B cell (primary cell): Measurements from ENCODE around the gene GRAMD2A. TPM values are rescaled to one million over a fixed set of nuclear protein-coding genes. Genes with fewer than 3 reads are reported as not detected.

Experiments
- ATAC-seq: fragments of 200-7000 bp; cut with Tn5 transposase; one replicate; pipeline ENCODE4 v1.10.0; 2021; ENCODE audit warnings: low read depth, mild to moderate bottlenecking, moderate number of reproducible peaks, moderate library complexity
- CTCF ChIA-PET: fragments of 350-600 bp; sonication (Branson Sonifier 250); formaldehyde crosslinking; loops from one replicate; lab custom pipeline; 2021; ENCODE audit warnings: antibody characterized with exemption, inconsistent platforms; lab: Charles Lee
- POLR2A ChIA-PET: fragments of 350-600 bp; sonication (Branson Sonifier 250); formaldehyde crosslinking; loops from one replicate; lab custom pipeline; 2021; ENCODE audit warnings: antibody characterized with exemption; lab: Charles Lee
- DNase-seq: peaks from one replicate; pipeline ENCODE4 v3.0.0; 2013
- H2AFZ ChIP-seq: 2 replicates; pipeline ENCODE4 v1.6.1; 2012; ENCODE audit warnings: mild to moderate bottlenecking, low read depth, low read length; ENCODE audit not compliant: insufficient read depth, poor library complexity, severe bottlenecking
- H3K27ac ChIP-seq, 2 donors: 1 replicate in 1 of 2; 2 replicates in 1 of 2; pipeline ENCODE4 v1.5.1; 2012 to 2013; ENCODE audit warnings: low read length in 2 of 2, mild to moderate bottlenecking in 2 of 2, moderate library complexity in 1 of 2
- H3K27me3 ChIP-seq, 4 experiments: fragments of 200-600 bp in 1 of 4; sonication (generic) in 1 of 4; replicated peaks in 1 of 4; 1 replicate in 2 of 4; 2 replicates in 2 of 4; pipeline versions ENCODE4 v1.6.1 to v1.7.0; 2013 to 2016; ENCODE audit warnings: low read length in 3 of 4, mild to moderate bottlenecking in 2 of 4, mixed read lengths in 1 of 4, moderate library complexity in 1 of 4; ENCODE audit not compliant: insufficient read depth in 4 of 4, control insufficient read depth in 3 of 4; ENCODE audit errors: control extremely low read depth in 1 of 4
- H3K36me3 ChIP-seq, 2 experiments: replicated peaks in 1 of 2; 1 replicate in 1 of 2; 2 replicates in 1 of 2; pipeline versions ENCODE4 v1.6.1 to v1.7.1; 2013; ENCODE audit warnings: low read length in 1 of 2; ENCODE audit not compliant: insufficient read depth in 2 of 2, control insufficient read depth in 1 of 2; ENCODE audit errors: control extremely low read depth in 1 of 2, extremely low read depth in 1 of 2
- H3K4me1 ChIP-seq, 2 donors: fragments of 200-600 bp in 1 of 2; sonication (generic) in 1 of 2; 1 replicate in 1 of 2; 2 replicates in 1 of 2; pipeline versions ENCODE4 v1.5.1 to v1.6.1; 2013 to 2017; ENCODE audit warnings: low read length in 2 of 2; ENCODE audit not compliant: control insufficient read depth in 2 of 2, insufficient read depth in 2 of 2
- H3K4me2 ChIP-seq: replicated peaks from 2 replicates; pipeline ENCODE3; 2012; ENCODE audit warnings: mild to moderate bottlenecking, low read depth, low read length; ENCODE audit not compliant: poor library complexity, severe bottlenecking
- H3K4me3 ChIP-seq, 5 experiments: fragments of 200-600 bp in 1 of 5; sonication (generic) in 1 of 5; 1 replicate in 3 of 5; 2 replicates in 2 of 5; pipeline versions ENCODE4 v1.5.1 to v1.7.0; 2011 to 2016; ENCODE audit warnings: low read length in 4 of 5, mild to moderate bottlenecking in 4 of 5, low read depth in 2 of 5, control low read depth in 1 of 5, moderate library complexity in 1 of 5; ENCODE audit not compliant: insufficient read depth in 1 of 5; ENCODE audit errors: control extremely low read depth in 1 of 5, extremely low read depth in 1 of 5
- H3K79me2 ChIP-seq: fragments of 200-600 bp; sonication (generic); one replicate; pipeline ENCODE4 v1.6.0; 2016; ENCODE audit warnings: low read length; ENCODE audit not compliant: control insufficient read depth, insufficient read depth
- H3K9ac ChIP-seq: fragments of 200-600 bp; sonication (generic); 2 replicates; pipeline ENCODE4 v1.6.1; 2017; ENCODE audit warnings: mild to moderate bottlenecking, low read length, moderate library complexity
- H3K9me3 ChIP-seq, 3 donors: one replicate each; pipeline versions ENCODE4 v1.6.1 to v1.7.1; 2013; ENCODE audit warnings: low read length in 2 of 3; ENCODE audit not compliant: control insufficient read depth in 2 of 3, insufficient read depth in 1 of 3; ENCODE audit errors: control extremely low read depth in 1 of 3
- H4K20me1 ChIP-seq: 2 replicates; pipeline ENCODE4 v1.6.0; 2012; ENCODE audit warnings: mild to moderate bottlenecking, low read length; ENCODE audit not compliant: insufficient read depth, control insufficient read depth, poor library complexity, severe bottlenecking
- H3K27ac Mint-ChIP-seq: one replicate; pipeline ENCODE4 v1.8.0; 2021; ENCODE audit warnings: mixed read lengths
- H3K27me3 Mint-ChIP-seq: one replicate; pipeline ENCODE4 v1.8.0; 2021; ENCODE audit warnings: mixed read lengths
- H3K4me1 Mint-ChIP-seq: one replicate; pipeline ENCODE4 v1.8.0; 2021; ENCODE audit warnings: mixed read lengths
- H3K4me3 Mint-ChIP-seq: one replicate; pipeline ENCODE4 v1.8.0; 2021; ENCODE audit warnings: mixed read lengths
- H3K9me3 Mint-ChIP-seq: one replicate; pipeline ENCODE4 v1.8.0; 2022; ENCODE audit warnings: mixed read lengths; ENCODE audit not compliant: insufficient read depth
- CTCF ChIP-seq: fragments of 200-600 bp; IDR thresholded peaks from one replicate; pipeline ENCODE4 v1.8.0; 2022; ENCODE audit warnings: antibody characterized with exemption, mild to moderate bottlenecking
- EZH2 ChIP-seq: IDR thresholded peaks from 2 replicates; pipeline ENCODE4 v1.6.1; 2012; ENCODE audit warnings: borderline replicate concordance, low read depth, mild to moderate bottlenecking, moderate library complexity, low read length; ENCODE audit not compliant: insufficient read depth, poor library complexity, severe bottlenecking
- WGBS: methylation state at CpG from one replicate; pipeline ENCODE4 v1.1.5; 2013; ENCODE audit warnings: missing lambda C conversion rate; ENCODE audit not compliant: insufficient coverage; 5-methylcytosine and 5-hydroxymethylcytosine counted together
- intact Hi-C: fragments of 100-400 bp; cut with micrococcal nuclease; formaldehyde crosslinking; loops from one replicate; pipeline ENCODE4 v1.10.0; 2022
- polyA plus RNA-seq: library from polyadenylated mRNA; depleted of rRNA; stranded (reverse); fragments of >200 nt; gene quantifications from 2 replicates; pipeline ENCODE4 v1.2.3, GENCODE V29; 2012
- total RNA-seq, 2 donors: library from RNA; stranded (reverse); fragments of 120-200 nt in 1 of 2; gene quantifications; 1 replicate in 1 of 2; 2 replicates in 1 of 2; pipeline versions ENCODE4 v1.2.3 to v1.2.4, GENCODE V29; 2013 to 2022

Gene GRAMD2A
- total and polyA plus RNA-seq, 2 donors (not counting 1 experiment from before 2014, with no cell fraction given) = not detected

- Histone ChIP-seq H3K4me2 (no peak overlapping the region), H4K20me1 (no peaks in the 10 kb centered on the region), H3K4me3 (no peak overlapping the region), H2AFZ (no peak overlapping the region), H3K4me1 (no peaks in the 10 kb centered on the region), H3K27me3 (peaks cover 0 to 2% (median 0%) of the 10 kb centered on the region in 4 experiments), H3K36me3 (no peaks in the 10 kb centered on the region), H3K27ac (no peak overlapping the region), H3K79me2 (no peaks in the 10 kb centered on the region), H3K9ac (no peak overlapping the region), H3K9me3 (no peaks in the 10 kb centered on the region)
- POLR2A ChIA-PET = no interaction called here
- DNase-seq = no peak
- intact Hi-C loops = no loop called here
- WGBS = 57% methylated on average over 5 of the region's 5 CpGs
- Mint-ChIP-seq H3K27me3 (peaks cover 27% of the 10 kb centered on the region), H3K4me1 (no peaks in the 10 kb centered on the region), H3K27ac (no peak overlapping the region), H3K9me3 (no peaks in the 10 kb centered on the region), H3K4me3 (no peak overlapping the region)
- no peak for ATAC-seq
- no peak for TF ChIP-seq EZH2
- no peak for TF ChIP-seq CTCF
- CTCF ChIA-PET = no interaction called here
Observed at GRCh38 chr15:72174551-72175165, 22.9 kb downstream of the GRAMD2A start.

GRCh38 chr15:72173864-72174550 lies 23.6 kb downstream of the GRAMD2A start:
- Histone ChIP-seq H2AFZ (no peak overlapping the region), H3K4me3 (no peak overlapping the region), H3K4me2 (no peak overlapping the region), H3K79me2 (no peaks in the 10 kb centered on the region), H3K36me3 (no peaks in the 10 kb centered on the region), H3K27ac (no peak overlapping the region), H4K20me1 (no peaks in the 10 kb centered on the region), H3K4me1 (no peaks in the 10 kb centered on the region), H3K9ac (no peak overlapping the region), H3K9me3 (no peaks in the 10 kb centered on the region), H3K27me3 (peaks cover 0 to 2% (median 0%) of the 10 kb centered on the region in 4 experiments)
- H3K4me3 Mint-ChIP-seq = no peak overlapping the region
- ChIA-PET CTCF (no interaction called here), POLR2A (no interaction called here)
- ATAC-seq (no peak), DNase-seq (no peak)
- TF ChIP-seq CTCF (no peak), EZH2 (no peak)
- intact Hi-C loops = no loop called here
- no peaks in the 10 kb centered on the region for H3K9me3 Mint-ChIP-seq
- H3K4me1 Mint-ChIP-seq = no peaks in the 10 kb centered on the region
- no peak overlapping the region for H3K27ac Mint-ChIP-seq
- H3K27me3 Mint-ChIP-seq = peaks cover 27% of the 10 kb centered on the region
- 100% methylated on average over 2 of the region's 12 CpGs for WGBS
